AG04450 (cell line): Measurements from ENCODE around the gene FNDC11. TPM values are rescaled to one million over a fixed set of nuclear protein-coding genes. Genes with fewer than 3 reads are reported as not detected.

Experiments
- CTCF ChIA-PET: fragments of 300-600, 350-600 bp; formaldehyde crosslinking; extraction: SDS; loops from one replicate; lab custom pipeline; 2022; ENCODE audit warnings: antibody characterized with exemption, inconsistent platforms; lab: Charles Lee
- POLR2A ChIA-PET: fragments of 350-600 bp; formaldehyde crosslinking; extraction: SDS; loops from one replicate; lab custom pipeline; 2021; ENCODE audit warnings: antibody characterized with exemption, inconsistent platforms; lab: Yijun Ruan, JAX
- DNase-seq: peaks from one replicate; pipeline ENCODE4 v3.0.0-alpha.2; 2011; ENCODE audit warnings: low read depth, low spot score
- H3K27ac ChIP-seq: one replicate; pipeline ENCODE4 v1.5.1; 2012; ENCODE audit warnings: low read depth, low read length, control low read depth
- H3K27me3 ChIP-seq: one replicate; pipeline ENCODE4 v1.6.0; 2012; ENCODE audit warnings: low read length; ENCODE audit not compliant: control insufficient read depth, insufficient read depth
- H3K4me3 ChIP-seq: 2 replicates; pipeline ENCODE4 v1.5.1; 2011; ENCODE audit warnings: mild to moderate bottlenecking, low read depth, low read length, control low read depth
- H3K9me3 ChIP-seq: 2 replicates; pipeline ENCODE4 v1.5.1; 2012; ENCODE audit warnings: low read length; ENCODE audit not compliant: control insufficient read depth, insufficient read depth
- CTCF ChIP-seq: IDR thresholded peaks from 2 replicates; pipeline ENCODE4 v1.5.1; 2011; ENCODE audit warnings: low read depth, low read length, control low read depth, inconsistent platforms
- polyA plus RNA-seq: library from polyadenylated mRNA; depleted of rRNA; stranded (reverse); fragments of >200 nt; gene quantifications from 2 replicates; pipeline ENCODE4 v1.2.3, GENCODE V29; 2011

FNDC11 gene
- polyA plus RNA-seq, 1 experiment, result 0.64 TPM

GRCh38 chr20:63576311-63576710, 22.4 kb downstream of the FNDC11 start:
- CTCF ChIA-PET, result no interaction called here
- POLR2A ChIA-PET, result no interaction called here
- no peak for TF ChIP-seq CTCF
- DNase-seq, result no peak
- Histone ChIP-seq H3K9me3 (no peaks in the 10 kb centered on the region; the same call in 1 of the 2 replicates), H3K4me3 (no peak overlapping the region), H3K27me3 (no peaks in the 10 kb centered on the region), H3K27ac (no peak overlapping the region)

GRCh38 chr20:63577317-63577894, 23.4 kb downstream of the FNDC11 start:
- no peak overlapping the region for H3K4me3 ChIP-seq
- DNase-seq, result no peak
- H3K9me3 ChIP-seq, result no peaks in the 10 kb centered on the region; the same call in 1 of the 2 replicates
- TF ChIP-seq CTCF, result no peak
- no peak overlapping the region for H3K27ac ChIP-seq
- POLR2A ChIA-PET, result interaction anchor here (0.6 kb wide), 1 partner anchor 107 kb away, joined by 3 read pairs; no protein-coding TSS in a partner anchor
- CTCF ChIA-PET, result no interaction called here
- no peaks in the 10 kb centered on the region for H3K27me3 ChIP-seq

- POLR2A ChIA-PET, result no interaction called here
- no peaks in the 10 kb centered on the region for H3K27me3 ChIP-seq
- no peak overlapping the region for H3K4me3 ChIP-seq
- no peak for DNase-seq
- H3K27ac ChIP-seq, result no peak overlapping the region
- no peaks in the 10 kb centered on the region; the same call in 1 of the 2 replicates for H3K9me3 ChIP-seq
- CTCF ChIA-PET, result no interaction called here
- TF ChIP-seq CTCF, result no peak
Observed at GRCh38 chr20:63578224-63579016, 24.5 kb downstream of the FNDC11 start.

- POLR2A ChIA-PET, result no interaction called here
- no peak for TF ChIP-seq CTCF
- H3K27me3 ChIP-seq, result no peaks in the 10 kb centered on the region
- CTCF ChIA-PET, result interaction anchor here (0.7 kb wide), 1 partner anchor 21 kb away, joined by 3 read pairs; no protein-coding TSS in a partner anchor
- no peaks in the 10 kb centered on the region; the same call in 1 of the 2 replicates for H3K9me3 ChIP-seq
- no peak for DNase-seq
- no peak overlapping the region for H3K4me3 ChIP-seq
- H3K27ac ChIP-seq, result no peak overlapping the region
Observed at GRCh38 chr20:63579017-63579694, 25.2 kb downstream of the FNDC11 start.
